Measurements from ENCODE around the gene ANKRD23.
A peak's percentile ranks its signal among the peaks of the same experiment; 100 is the strongest.

Gene ANKRD23

DNA sequence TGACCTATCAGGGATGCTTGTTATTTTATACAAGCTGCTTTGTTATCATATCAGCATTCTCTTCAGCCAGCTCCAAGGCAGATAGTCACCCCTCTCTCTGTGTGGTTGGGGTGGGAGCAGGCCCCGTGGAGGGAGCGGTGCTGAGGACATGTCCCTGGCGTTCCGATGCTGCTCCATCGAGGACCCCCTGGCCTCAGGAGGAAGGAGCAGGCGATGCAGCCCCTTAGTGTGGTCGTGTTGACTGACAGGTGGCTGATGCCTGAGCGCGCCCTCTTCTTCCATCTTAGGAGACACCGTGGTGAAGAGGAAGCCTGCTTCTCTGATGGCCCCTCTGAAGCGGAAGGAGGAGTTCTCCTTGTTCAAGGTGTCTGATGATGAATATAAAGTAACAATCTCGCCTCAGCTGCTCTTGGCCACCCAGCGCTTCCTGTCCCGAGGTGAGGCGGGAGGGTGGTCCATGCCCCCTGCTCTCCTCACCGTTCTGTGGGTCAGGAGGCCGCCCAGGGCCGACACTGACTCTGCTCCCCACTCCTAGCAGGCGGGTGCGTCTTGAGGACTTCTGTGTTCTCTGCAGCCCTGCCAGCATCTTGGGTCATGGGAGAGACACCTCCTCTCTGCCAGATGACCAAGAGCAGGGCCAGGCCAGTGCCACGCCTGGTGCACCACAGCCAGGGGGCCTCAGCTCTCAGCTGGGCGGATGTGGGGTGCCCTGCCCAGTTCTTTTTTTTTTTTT is 17.1 kb downstream of the ANKRD23 start:
- no peak for DNase-seq (ENCODE audit: low read depth)
- H3K4me3 ChIP-seq (ENCODE audit: low read depth, low read length) = no peak overlapping the region
- TF ChIP-seq, protein P1, sequence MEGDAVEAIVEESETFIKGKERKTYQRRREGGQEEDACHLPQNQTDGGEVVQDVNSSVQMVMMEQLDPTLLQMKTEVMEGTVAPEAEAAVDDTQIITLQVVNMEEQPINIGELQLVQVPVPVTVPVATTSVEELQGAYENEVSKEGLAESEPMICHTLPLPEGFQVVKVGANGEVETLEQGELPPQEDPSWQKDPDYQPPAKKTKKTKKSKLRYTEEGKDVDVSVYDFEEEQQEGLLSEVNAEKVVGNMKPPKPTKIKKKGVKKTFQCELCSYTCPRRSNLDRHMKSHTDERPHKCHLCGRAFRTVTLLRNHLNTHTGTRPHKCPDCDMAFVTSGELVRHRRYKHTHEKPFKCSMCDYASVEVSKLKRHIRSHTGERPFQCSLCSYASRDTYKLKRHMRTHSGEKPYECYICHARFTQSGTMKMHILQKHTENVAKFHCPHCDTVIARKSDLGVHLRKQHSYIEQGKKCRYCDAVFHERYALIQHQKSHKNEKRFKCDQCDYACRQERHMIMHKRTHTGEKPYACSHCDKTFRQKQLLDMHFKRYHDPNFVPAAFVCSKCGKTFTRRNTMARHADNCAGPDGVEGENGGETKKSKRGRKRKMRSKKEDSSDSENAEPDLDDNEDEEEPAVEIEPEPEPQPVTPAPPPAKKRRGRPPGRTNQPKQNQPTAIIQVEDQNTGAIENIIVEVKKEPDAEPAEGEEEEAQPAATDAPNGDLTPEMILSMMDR (IDR thresholded peaks at IDR 0.05; ENCODE audit: control insufficient read depth, extremely low read depth, insufficient read depth) = no peak

- no peak for DNase-seq (ENCODE audit: low read depth)
- TF ChIP-seq, protein P1 (IDR thresholded peaks at IDR 0.05; ENCODE audit: control insufficient read depth, extremely low read depth, insufficient read depth) = no peak
- no peak overlapping the region for H3K4me3 ChIP-seq (ENCODE audit: low read depth, low read length)
These were observed 18.8 kb downstream of the ANKRD23 start for GRCh38 chr2:96825057-96825456.

DNA sequence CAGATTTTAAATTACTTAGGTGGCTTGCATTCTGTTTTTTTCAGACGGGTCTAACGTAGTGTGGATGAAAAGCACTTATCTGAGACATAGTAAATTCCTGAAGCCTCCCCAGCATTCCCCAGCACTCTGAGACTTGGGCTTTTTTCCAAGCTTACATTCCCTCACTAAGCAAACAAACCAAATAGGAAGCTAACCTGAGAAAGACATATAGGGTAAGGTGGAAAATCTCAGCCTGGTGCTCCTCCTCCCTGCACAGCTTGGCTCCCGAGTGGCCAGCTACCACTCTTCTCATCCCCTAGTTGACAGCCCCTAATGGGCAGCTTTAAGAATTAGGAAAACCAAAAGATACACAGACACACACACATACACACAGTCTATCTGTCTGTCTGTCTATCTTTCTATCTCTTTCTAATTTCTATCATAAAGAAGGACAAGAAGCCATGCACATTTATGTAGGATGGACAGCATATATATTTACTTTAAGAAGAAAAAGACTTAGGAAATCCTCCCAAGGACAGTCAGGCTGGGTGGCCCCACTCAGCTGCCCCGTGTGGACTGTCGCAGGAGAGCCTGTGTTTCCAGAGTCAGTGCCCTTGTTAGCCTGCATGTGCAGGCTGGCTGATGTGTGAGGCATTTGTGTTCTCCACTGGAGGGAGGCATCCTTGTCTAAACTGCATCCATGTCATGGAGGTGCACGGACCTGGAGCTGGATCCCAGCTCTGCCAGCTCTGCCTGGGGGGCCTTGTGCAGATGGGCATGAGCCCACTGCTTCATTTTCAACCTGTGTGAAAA is 19.5 kb downstream of the ANKRD23 start:
- peak; percentile 73 for DNase-seq (ENCODE audit: low read depth)
- TF ChIP-seq, protein P1 (IDR thresholded peaks at IDR 0.05; ENCODE audit: control insufficient read depth, extremely low read depth, insufficient read depth) = no peak
- no peak overlapping the region for H3K4me3 ChIP-seq (ENCODE audit: low read depth, low read length)

GRCh38 chr2:96823198-96823597 is 20.6 kb downstream of the ANKRD23 start:
- DNase-seq (ENCODE audit: low read depth) = no peak
- TF ChIP-seq, protein P1 (IDR thresholded peaks at IDR 0.05; ENCODE audit: control insufficient read depth, extremely low read depth, insufficient read depth) = no peak
- no peak overlapping the region for H3K4me3 ChIP-seq (ENCODE audit: low read depth, low read length)

DNA sequence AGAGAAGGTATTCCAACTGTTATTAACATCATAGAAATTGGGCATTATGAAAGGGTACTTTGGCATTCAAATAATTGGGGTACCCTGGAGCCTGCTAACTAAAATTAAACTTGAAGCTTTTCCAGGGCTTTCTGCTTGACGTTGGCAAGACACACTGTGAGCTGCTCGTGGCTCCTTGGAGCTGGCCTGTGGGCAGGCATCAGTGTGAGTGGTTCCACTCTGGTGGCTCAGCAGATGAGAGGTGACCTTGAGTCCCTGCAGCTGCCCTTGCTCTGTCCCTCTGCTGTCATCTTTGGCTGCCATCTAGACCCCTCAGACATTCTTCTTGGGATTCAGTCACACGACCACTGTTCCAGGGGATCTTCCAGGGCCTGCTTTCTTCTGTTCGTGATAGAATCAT is 21.0 kb downstream of the ANKRD23 start:
- H3K4me3 ChIP-seq (ENCODE audit: low read depth, low read length) = no peak overlapping the region
- TF ChIP-seq, protein P1 (IDR thresholded peaks at IDR 0.05; ENCODE audit: control insufficient read depth, extremely low read depth, insufficient read depth) = no peak

DNA sequence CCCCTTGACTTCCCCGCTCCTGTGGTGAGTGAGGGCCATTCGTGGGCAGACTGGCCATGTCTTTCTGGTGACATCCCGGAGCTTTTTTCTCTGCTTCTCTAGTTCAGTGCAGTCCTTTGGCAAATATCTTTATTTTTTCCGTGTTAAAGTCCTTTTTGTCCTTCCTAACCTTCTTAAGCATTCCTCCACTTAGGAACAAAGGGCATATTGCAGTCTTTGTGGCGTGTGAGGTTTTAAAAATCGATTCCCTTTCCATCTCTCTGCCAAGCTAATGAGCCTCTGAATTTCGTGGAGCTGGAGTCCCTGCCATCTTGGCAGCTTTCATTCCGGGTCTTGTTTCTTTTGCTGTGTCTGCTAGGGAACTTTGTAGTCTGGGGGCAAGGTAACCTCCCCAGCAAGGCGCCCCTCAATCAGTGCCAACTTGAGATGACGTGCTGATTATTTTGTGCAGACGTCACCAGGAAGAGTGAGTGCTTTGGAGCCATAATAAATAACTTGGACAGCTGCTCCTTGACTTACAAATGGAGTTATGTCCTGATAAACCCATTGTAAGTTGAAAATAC is 22.6 kb downstream of the ANKRD23 start:
- no peak overlapping the region for H3K4me3 ChIP-seq (ENCODE audit: low read depth, low read length)
- DNase-seq (ENCODE audit: low read depth) = no peak
- TF ChIP-seq, protein P1 (IDR thresholded peaks at IDR 0.05; ENCODE audit: control insufficient read depth, extremely low read depth, insufficient read depth) = no peak

More for the DNA sequence above, 21.0 kb downstream of the ANKRD23 start:
- no peak for DNase-seq (ENCODE audit: low read depth)

Data from LNCaP clone FGC (cell line).